ENCODE measurements around the gene CAPS.

DNA sequence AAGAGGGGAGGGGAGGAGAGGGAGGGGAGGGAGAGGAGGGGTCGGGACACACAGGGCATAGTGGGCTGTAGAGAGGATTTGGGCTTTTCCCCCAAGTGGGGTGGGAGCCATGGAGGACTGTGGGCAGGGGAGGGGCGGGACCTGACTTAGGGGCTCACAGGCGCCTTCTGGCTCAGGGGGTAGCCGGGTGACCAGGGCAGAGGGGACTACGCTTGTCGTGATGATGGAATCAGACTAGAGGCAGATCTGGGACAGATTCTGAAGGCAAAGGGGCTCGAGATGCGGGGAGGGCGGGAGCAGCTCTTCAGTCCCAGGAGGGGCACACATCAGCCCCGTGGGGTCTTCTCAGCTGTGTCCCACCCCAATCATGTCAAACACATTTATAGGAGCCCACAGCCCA, 24.0 kb upstream of the CAPS start:
- TF ChIP-seq, protein P1, sequence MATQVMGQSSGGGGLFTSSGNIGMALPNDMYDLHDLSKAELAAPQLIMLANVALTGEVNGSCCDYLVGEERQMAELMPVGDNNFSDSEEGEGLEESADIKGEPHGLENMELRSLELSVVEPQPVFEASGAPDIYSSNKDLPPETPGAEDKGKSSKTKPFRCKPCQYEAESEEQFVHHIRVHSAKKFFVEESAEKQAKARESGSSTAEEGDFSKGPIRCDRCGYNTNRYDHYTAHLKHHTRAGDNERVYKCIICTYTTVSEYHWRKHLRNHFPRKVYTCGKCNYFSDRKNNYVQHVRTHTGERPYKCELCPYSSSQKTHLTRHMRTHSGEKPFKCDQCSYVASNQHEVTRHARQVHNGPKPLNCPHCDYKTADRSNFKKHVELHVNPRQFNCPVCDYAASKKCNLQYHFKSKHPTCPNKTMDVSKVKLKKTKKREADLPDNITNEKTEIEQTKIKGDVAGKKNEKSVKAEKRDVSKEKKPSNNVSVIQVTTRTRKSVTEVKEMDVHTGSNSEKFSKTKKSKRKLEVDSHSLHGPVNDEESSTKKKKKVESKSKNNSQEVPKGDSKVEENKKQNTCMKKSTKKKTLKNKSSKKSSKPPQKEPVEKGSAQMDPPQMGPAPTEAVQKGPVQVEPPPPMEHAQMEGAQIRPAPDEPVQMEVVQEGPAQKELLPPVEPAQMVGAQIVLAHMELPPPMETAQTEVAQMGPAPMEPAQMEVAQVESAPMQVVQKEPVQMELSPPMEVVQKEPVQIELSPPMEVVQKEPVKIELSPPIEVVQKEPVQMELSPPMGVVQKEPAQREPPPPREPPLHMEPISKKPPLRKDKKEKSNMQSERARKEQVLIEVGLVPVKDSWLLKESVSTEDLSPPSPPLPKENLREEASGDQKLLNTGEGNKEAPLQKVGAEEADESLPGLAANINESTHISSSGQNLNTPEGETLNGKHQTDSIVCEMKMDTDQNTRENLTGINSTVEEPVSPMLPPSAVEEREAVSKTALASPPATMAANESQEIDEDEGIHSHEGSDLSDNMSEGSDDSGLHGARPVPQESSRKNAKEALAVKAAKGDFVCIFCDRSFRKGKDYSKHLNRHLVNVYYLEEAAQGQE (IDR thresholded peaks at IDR 0.05; ENCODE audit: insufficient read depth in 1 of 2, low read depth in 2 of 2, low read length in 2 of 2), result no peak
- TF ChIP-seq POLR2AphosphoS5 (IDR thresholded peaks at IDR 0.05; ENCODE audit: low read depth, low read length), result no peak
- TF ChIP-seq TAF1 (IDR thresholded peaks at IDR 0.05; ENCODE audit: borderline replicate concordance, insufficient read depth, low read length), result no peak

Measured in PFSK-1 (cell line).